ENCODE data around the gene ERGIC3.
"Not testable (repeated sequence)": the region's sequence is repeated elsewhere in the genome, so short reads cannot be mapped to it uniquely, and the experiment has no call there.

ERGIC3 gene

GRCh38 chr20:35518955-35519354, 22.9 kb upstream of the ERGIC3 start:
- no peak for DNase-seq (ENCODE audit: low read depth in 2 of 2)

DNA sequence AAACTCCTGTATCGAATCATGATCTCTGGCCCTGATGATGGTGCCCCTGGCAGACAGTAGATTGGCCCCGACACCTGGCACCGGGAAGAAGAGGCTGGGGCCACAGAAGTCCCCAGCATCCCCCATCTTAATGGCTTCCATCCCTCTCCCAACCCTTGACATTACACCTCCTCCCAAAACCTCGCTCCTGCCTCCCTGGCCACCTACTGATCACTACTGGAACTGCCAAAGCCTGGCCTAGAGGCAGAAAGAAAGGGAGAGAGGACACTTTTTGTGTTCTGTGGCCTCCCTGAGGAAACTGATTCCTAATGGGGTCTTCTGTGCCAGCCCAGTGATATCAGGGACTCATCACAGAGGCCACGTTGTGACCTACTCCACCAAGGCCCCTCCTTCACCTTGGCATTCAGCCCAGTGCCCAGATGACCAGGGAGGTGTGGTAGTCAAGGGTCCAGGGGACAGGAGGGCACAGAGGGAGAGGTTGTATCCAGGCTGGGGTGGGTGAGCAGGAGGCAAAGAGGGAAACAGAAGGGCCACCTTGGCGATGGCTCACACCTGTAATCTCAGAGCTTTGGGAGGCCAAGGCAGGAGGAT, 18.5 kb upstream of the ERGIC3 start:
- no peak for DNase-seq (ENCODE audit: low read depth in 2 of 2)

GRCh38 chr20:35525639-35526038, 16.2 kb upstream of the ERGIC3 start:
- no peak for DNase-seq (ENCODE audit: low read depth in 2 of 2)

DNA sequence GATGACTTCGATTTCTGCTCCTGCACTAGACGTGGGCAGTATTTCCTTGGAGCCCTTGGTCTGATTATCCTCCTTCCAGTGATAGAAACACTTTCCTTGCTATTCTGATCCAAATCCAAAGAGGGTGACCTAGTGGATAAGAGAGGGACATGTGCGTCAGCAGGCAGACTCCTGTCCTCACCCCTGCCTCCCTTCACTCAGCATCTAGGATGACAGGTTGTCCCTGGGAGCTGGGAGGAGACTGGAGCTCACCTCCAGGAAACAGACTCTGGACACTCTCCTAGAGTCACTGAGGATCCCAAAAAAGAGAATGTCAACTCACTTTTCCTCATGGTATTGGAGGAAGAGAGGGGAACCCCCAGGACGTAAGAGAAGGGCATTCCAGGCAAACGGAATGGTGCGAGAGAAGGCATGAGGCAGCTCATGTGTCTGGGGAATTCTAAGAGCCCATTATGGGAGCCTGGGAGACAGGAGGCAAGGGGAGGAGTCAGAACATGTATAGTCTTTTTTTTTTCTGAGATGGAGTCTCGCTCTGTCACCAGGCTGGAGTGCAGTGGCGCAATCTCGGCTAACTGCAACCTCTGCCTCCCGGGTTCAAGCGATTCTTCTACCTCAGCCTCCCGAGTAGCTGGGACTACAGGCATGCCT, 14.6 kb upstream of the ERGIC3 start:
- no peak for DNase-seq (ENCODE audit: low read depth in 2 of 2)

- no peak for DNase-seq (ENCODE audit: low read depth in 2 of 2)
These were observed 12.3 kb upstream of the ERGIC3 start, which contains the start of gene C20orf173 for GRCh38 chr20:35529552-35529951. Gene C20orf173, minus strand, starts transcription at chr20:35529652. Its CDS starts 279 bp downstream, at chr20:35529373.

- DNase-seq (ENCODE audit: low read depth in 2 of 2): no peak
These were observed 2.1 kb upstream of the ERGIC3 start for GRCh38 chr20:35539756-35540212.

DNA sequence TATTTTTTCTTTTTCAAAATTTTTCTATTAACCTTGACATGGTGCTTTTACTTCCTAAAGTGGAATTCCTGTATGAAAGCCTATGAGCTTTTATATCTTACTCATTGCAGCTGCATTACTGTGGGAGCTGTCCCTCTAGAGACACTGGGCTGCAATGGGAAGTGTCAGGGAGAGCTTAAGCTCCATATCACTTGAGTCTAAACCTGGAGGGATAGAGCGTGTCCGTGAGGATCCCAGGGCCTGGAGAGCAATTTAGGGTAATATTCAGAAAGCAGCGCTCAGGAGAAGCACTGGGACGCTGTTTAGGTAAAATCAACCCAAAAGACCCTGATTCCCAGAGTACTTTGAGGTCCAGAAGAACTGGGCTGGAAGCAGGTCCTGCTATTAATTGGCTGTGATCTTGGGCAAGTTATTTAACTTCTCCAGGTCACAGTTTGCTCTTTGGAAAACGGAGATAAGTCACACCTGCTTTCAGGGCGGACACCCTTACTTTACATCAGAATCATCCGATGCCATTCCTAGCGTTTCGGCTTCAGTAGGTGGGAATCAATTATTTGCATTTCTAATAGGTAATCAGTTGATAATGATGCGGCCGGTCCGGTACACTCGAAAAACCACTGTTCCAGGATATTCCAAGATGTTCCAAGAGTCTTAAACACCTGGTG, 628 bp upstream of the ERGIC3 start:
- no peak for DNase-seq (ENCODE audit: low read depth in 2 of 2)

DNA sequence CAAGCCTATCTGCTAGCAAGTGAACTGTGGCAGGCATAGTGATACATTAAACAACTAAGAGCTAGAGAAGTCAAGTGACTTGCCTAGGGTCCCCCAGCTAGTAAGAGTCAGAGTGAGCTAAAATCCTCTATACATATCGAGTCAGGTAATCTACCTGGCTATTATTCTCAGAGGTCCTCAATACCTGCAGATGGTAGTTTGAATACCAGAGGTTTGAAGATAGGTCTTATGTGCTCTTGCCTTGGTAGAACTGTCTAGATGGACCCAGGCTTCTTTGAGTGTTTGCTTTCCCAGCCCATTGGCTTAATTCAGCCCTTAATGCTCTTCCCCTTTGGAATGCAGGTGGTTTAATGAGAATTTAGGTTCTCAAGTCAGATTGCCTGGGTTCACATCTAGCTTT, 1.1 kb downstream of the ERGIC3 start:
- no peak for DNase-seq (ENCODE audit: low read depth in 2 of 2)

DNA sequence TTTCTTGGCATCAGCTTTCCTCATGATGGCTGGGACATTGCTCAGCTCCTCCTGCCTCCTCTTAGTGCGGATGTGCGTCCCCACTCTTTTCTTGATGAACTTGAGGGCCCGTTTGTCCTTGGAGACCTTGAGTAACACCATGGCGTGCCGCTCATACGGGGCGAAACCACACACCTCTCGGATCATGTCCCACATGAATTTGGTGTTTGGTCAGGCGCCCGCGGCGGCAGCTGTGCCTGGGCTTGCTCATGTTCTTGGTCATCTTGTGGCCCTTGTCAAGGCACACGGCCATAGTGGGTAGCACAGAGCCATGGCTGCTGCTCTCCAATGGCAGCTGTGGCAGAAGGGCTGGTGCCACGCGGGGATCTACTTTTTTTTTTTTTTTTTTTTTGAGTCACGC, 2.6 kb downstream of the ERGIC3 start:
- DNase-seq (ENCODE audit: low read depth in 2 of 2): no peak

GRCh38 chr20:35544941-35545340, 3.1 kb downstream of the ERGIC3 start:
- not testable (repeated sequence) for DNase-seq (ENCODE audit: low read depth in 2 of 2)

- DNase-seq (ENCODE audit: low read depth in 2 of 2): no peak
These were observed 4.2 kb downstream of the ERGIC3 start for GRCh38 chr20:35546127-35546526.

- DNase-seq (ENCODE audit: low read depth in 2 of 2): no peak
These were observed 5.5 kb downstream of the ERGIC3 start for GRCh38 chr20:35547329-35547728.

DNA sequence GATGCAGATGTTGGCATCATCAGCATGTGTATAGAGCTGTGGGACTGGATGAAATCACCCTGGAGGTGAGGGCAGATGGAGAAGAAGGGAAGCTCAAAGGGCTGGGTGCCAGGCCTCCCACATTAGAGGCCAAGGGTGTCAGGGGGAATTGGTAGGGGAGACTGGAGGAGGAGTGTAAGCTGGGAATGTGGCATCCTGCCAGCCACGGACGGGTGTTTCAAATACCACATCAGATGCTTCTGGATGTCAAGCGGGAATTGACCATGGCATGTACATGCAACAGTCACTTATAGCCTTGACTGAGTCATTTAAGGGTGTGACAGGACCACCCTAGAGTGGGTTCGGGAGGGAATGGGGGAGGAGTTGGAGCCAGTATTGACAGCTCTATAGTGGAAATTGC, 9.6 kb downstream of the ERGIC3 start:
- DNase-seq (ENCODE audit: low read depth in 2 of 2): no peak

DNA sequence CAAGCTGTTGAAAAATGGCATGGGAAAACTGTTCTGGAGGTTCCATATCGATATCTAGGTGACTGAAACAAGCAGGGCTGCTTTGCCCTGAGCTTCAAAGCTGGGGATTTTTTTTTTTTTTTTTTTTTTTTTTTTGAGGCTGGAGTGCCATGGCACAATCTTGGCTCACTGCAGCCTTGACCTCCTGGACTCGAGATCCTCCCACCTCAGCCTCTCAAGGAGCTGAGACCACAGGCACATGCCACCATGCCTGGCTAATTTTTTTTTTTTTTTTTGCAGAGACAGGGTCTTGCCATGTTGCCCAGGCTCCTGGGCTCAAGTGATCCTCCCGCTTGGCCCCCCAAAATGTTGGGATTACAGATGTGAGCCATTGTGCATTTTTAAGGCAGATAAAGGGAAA, 11.0 kb downstream of the ERGIC3 start:
- DNase-seq (ENCODE audit: low read depth in 2 of 2): no peak

DNA sequence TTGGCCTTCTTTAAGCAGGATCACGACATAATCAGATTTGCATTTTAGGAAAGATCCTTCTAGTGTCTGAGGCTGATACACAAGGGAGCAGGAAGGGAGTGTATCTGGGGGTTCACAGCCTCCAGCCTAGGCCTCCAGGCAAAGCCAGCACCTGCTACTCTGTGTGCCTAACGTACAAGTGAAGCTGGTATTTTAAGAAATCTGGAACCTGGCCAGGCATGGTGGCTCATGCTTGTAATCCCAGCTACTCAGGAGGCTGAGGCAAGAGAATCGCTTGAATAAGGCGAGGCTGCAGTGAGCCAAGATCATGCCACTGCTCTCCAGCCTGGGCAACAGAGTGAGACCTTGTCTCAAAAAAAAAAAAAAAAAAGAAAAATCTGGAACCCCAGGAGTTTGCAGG, 13.6 kb downstream of the ERGIC3 start:
- DNase-seq (ENCODE audit: low read depth in 2 of 2): not testable (repeated sequence)

- DNase-seq (ENCODE audit: low read depth in 2 of 2): no peak
These were observed 14.2 kb downstream of the ERGIC3 start for GRCh38 chr20:35555951-35556645.

GRCh38 chr20:35556871-35557270, 15.0 kb downstream of the ERGIC3 start:
- no peak for DNase-seq (ENCODE audit: low read depth in 2 of 2)

GRCh38 chr20:35558451-35558850, 16.6 kb downstream of the ERGIC3 start:
- no peak for DNase-seq (ENCODE audit: low read depth in 2 of 2)

DNA sequence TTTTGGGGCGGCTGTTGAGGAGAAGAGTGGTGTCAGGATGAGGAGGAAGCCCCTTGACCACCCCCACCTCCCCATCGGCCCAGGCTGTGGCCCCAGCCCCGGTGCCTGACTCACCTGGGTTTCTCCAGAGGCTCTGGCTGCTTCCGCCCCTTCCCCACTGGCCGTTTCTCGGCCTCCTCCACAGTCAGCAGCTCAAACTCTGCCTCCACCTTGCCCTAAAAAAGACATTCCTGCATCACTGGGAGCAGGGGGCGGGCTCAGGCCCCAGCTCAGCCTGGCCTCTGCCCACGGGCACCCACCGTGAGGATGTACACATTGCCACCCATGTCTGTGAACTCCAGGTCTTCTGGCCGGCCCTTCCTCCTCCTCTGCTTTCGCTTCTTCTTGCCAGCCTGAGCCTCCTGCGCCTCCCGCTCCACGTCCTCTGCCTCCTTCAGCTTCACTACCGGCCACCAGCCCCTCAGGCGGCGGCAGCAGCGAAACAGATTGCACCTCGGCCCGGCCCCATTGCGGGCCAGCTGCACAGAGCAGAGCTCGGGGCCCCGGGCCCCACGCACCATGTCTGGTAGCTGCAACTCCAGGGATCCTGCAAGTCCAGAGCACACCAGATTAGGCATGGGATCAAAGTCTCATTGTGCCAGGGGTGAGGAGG, 17.3 kb downstream of the ERGIC3 start:
- DNase-seq (ENCODE audit: low read depth in 2 of 2): no peak

DNA sequence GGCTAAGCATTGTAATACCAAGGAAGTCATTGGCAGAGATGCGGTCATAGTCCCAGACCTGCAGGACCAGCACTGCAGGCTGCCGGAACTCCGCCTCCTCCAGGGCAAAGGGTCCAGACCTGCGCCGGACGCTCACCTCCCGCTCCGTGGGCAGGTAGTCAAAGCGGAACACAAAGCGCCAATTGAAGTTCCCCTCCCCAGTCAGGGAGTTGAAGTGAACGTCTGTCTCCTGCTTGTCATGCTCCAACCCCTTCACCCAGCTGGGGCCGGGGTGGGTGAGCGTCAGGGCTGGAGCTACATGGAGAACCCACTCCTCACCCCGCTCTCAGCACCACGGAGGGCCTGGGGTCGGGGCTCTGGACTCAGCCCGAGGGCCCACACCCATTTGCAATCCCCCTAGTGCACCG, 18.2 kb downstream of the ERGIC3 start:
- DNase-seq (ENCODE audit: low read depth in 2 of 2): no peak

- DNase-seq (ENCODE audit: low read depth in 2 of 2): no peak
These were observed 18.7 kb downstream of the ERGIC3 start for GRCh38 chr20:35560541-35560940.

GRCh38 chr20:35561268-35561667, 19.4 kb downstream of the ERGIC3 start:
- no peak for DNase-seq (ENCODE audit: low read depth in 2 of 2)
